ENCODE measurements around the gene GALNT18.

GALNT18 gene

DNA sequence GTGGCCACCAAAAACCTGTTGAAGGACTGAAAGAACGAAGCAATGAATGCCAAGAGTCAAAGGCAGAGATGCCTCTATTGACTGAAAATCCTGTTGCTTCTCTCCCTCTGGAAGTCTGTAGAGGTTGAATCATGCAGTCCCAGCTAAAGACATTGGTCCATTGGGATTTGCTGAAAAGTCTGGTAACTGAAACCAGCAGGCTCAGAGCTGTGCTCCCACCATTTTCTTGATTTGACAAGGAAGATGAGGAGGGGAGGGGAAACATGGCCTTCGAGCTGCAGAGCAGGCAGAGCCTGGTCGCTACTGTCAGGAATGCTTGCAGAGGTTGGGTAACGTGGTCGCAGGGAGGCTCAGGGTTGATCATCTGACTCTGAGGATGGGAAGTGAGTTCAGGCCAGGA, 196.0 kb downstream of the GALNT18 start:
- H2AFZ ChIP-seq (ENCODE audit: low read depth), result no peak overlapping the region
- H3K79me2 ChIP-seq (ENCODE audit: insufficient read depth, low read depth), result no peaks in the 10 kb centered on the region
- H3K27me3 ChIP-seq (ENCODE audit: insufficient read depth, low read depth), result no peaks in the 10 kb centered on the region
- TF ChIP-seq, protein P1, sequence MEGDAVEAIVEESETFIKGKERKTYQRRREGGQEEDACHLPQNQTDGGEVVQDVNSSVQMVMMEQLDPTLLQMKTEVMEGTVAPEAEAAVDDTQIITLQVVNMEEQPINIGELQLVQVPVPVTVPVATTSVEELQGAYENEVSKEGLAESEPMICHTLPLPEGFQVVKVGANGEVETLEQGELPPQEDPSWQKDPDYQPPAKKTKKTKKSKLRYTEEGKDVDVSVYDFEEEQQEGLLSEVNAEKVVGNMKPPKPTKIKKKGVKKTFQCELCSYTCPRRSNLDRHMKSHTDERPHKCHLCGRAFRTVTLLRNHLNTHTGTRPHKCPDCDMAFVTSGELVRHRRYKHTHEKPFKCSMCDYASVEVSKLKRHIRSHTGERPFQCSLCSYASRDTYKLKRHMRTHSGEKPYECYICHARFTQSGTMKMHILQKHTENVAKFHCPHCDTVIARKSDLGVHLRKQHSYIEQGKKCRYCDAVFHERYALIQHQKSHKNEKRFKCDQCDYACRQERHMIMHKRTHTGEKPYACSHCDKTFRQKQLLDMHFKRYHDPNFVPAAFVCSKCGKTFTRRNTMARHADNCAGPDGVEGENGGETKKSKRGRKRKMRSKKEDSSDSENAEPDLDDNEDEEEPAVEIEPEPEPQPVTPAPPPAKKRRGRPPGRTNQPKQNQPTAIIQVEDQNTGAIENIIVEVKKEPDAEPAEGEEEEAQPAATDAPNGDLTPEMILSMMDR (conservative IDR thresholded peaks at IDR 0.05; ENCODE audit: low read depth, low read length), result no peak
- no peaks in the 10 kb centered on the region for H3K36me3 ChIP-seq (ENCODE audit: insufficient read depth)
- H3K9ac ChIP-seq, result no peak overlapping the region
- H3K4me1 ChIP-seq (ENCODE audit: low read depth, poor library complexity, severe bottlenecking), result no peaks in the 10 kb centered on the region
- H3K4me2 ChIP-seq, result no peak overlapping the region
- no peak overlapping the region for H3K4me3 ChIP-seq (IDR thresholded peaks at IDR 0.05; ENCODE audit: insufficient read depth, low read depth, low read length)
- H4K20me1 ChIP-seq (ENCODE audit: insufficient read depth), result no peaks in the 10 kb centered on the region
- no peak overlapping the region for H3K27ac ChIP-seq

DNA sequence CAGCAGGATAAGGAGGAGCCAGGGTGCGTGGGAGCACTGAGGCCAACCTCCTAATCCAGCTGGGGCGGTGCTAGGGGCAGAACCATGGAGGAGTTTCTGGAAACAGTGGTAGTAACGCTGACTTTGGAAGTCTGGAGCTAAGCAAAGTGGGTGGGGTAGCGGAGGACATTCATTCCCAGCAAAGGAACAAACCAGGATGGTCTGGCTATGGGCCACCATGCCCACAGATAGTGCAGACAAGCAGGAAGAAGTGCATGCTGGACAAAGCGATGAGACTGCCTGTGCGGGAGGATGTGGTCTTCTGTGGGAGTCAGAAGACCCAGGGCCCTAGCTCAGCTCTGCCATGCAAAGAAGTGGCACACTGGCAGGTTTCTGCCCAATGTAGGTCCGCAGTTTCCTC, 197.1 kb downstream of the GALNT18 start:
- no peak overlapping the region for H3K4me2 ChIP-seq
- no peaks in the 10 kb centered on the region for H4K20me1 ChIP-seq (ENCODE audit: insufficient read depth)
- H3K27ac ChIP-seq, result no peak overlapping the region
- no peaks in the 10 kb centered on the region for H3K36me3 ChIP-seq (ENCODE audit: insufficient read depth)
- H3K27me3 ChIP-seq (ENCODE audit: insufficient read depth, low read depth), result no peaks in the 10 kb centered on the region
- TF ChIP-seq, protein P1 (conservative IDR thresholded peaks at IDR 0.05; ENCODE audit: low read depth, low read length), result no peak
- no peak overlapping the region for H3K9ac ChIP-seq
- no peaks in the 10 kb centered on the region for H3K4me1 ChIP-seq (ENCODE audit: low read depth, poor library complexity, severe bottlenecking)
- H2AFZ ChIP-seq (ENCODE audit: low read depth), result no peak overlapping the region
- H3K79me2 ChIP-seq (ENCODE audit: insufficient read depth, low read depth), result no peaks in the 10 kb centered on the region
- no peak overlapping the region for H3K4me3 ChIP-seq (IDR thresholded peaks at IDR 0.05; ENCODE audit: insufficient read depth, low read depth, low read length)

DNA sequence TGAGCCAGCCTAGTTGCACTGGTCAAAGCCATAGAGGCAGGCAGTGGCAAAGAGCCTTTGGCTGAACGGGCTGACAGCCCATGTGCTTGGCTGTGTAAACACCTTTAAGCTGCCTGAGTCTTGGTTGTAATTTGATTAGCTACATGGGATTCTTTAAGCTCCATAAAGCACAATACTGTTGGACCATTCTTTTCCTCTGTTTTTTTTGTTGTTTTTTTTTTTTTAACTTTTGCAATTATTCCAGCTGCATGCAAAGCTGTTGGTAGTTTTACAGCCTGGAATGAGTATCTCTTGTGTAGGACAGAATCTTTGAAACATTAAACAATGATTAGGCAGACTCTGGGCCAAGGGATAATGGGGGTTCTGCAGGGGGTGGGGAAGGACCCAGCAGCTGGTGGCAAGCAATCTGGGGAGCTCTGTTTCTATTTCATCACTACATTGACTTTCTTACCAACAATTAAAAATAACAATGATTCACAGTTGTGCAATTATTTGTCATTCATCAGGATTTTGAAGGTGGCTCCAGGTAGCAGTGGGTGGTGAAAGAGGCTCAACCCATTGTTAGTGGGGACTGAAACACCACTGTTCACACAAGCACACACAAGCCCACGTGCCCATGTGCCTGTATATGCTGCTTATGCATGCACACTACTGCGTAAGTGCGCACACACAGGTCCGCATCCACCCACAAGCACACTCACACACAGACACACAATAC, 199.2 kb downstream of the GALNT18 start:
- Histone ChIP-seq H3K36me3 (ENCODE audit: insufficient read depth) (no peaks in the 10 kb centered on the region), H2AFZ (ENCODE audit: low read depth) (no peak overlapping the region), H3K9ac (no peak overlapping the region), H3K79me2 (ENCODE audit: insufficient read depth, low read depth) (no peaks in the 10 kb centered on the region), H3K27me3 (ENCODE audit: insufficient read depth, low read depth) (no peaks in the 10 kb centered on the region), H3K27ac (no peak overlapping the region), H3K4me1 (ENCODE audit: low read depth, poor library complexity, severe bottlenecking) (peaks cover 4% of the 10 kb centered on the region), H3K4me2 (no peak overlapping the region), H3K4me3 (IDR thresholded peaks at IDR 0.05; ENCODE audit: insufficient read depth, low read depth, low read length) (no peak overlapping the region), H4K20me1 (ENCODE audit: insufficient read depth) (no peaks in the 10 kb centered on the region)
- TF ChIP-seq, protein P1 (conservative IDR thresholded peaks at IDR 0.05; ENCODE audit: low read depth, low read length), result no peak

DNA sequence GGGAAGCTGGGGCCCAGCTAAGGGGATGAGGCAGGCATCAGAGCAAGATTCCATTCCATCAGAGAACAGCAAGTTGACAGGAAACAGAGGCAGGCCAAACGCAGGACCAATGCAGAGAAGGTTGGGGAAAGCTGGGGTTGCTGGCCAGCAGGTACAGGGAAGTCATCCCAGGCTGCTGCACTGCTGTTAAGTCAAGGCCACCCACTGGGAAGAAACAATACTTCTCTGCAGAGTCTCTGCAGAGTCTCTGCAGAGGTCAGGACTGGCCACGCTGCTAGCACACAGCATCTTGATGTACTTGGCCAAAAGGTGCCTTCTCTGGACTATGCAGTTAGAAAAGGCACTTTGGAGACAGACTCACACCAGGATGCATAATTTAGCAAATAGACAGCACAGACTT, 200.3 kb downstream of the GALNT18 start:
- no peak overlapping the region for H3K4me2 ChIP-seq
- H3K4me3 ChIP-seq (IDR thresholded peaks at IDR 0.05; ENCODE audit: insufficient read depth, low read depth, low read length), result no peak overlapping the region
- H2AFZ ChIP-seq (ENCODE audit: low read depth), result no peak overlapping the region
- H3K79me2 ChIP-seq (ENCODE audit: insufficient read depth, low read depth), result no peaks in the 10 kb centered on the region
- no peaks in the 10 kb centered on the region for H4K20me1 ChIP-seq (ENCODE audit: insufficient read depth)
- H3K27me3 ChIP-seq (ENCODE audit: insufficient read depth, low read depth), result no peaks in the 10 kb centered on the region
- no peaks in the 10 kb centered on the region for H3K36me3 ChIP-seq (ENCODE audit: insufficient read depth)
- TF ChIP-seq, protein P1 (conservative IDR thresholded peaks at IDR 0.05; ENCODE audit: low read depth, low read length), result no peak
- peaks cover 14% of the 10 kb centered on the region for H3K4me1 ChIP-seq (ENCODE audit: low read depth, poor library complexity, severe bottlenecking)
- H3K9ac ChIP-seq, result no peak overlapping the region
- H3K27ac ChIP-seq, result no peak overlapping the region

Measured in KMS-11 (cell line).